ENCODE measurements around the gene PELI2.

Gene PELI2

GRCh38 chr14:56282179-56282578, 164.0 kb downstream of the PELI2 start:
- no peaks in the 10 kb centered on the region for H3F3A ChIP-seq (ENCODE audit: insufficient read depth, low read length)
- H3K36me3 ChIP-seq (ENCODE audit: insufficient read depth, low read length): no peaks in the 10 kb centered on the region
- H3K4me1 ChIP-seq (ENCODE audit: insufficient read depth, low read length, severe bottlenecking): no peaks in the 10 kb centered on the region
- no peak overlapping the region for H3K9ac ChIP-seq (ENCODE audit: low read length)
- no peaks in the 10 kb centered on the region for H3K9me3 ChIP-seq (ENCODE audit: low read length)
- no peaks in the 10 kb centered on the region for H3K79me2 ChIP-seq (ENCODE audit: insufficient read depth, low read length)
- H3K27me3 ChIP-seq (ENCODE audit: insufficient read depth, low read length): no peaks in the 10 kb centered on the region
- H4K20me1 ChIP-seq (ENCODE audit: insufficient read depth, low read length): no peaks in the 10 kb centered on the region
- no peaks in the 10 kb centered on the region; the same call in 1 of the 2 replicates for H3K9me2 ChIP-seq (ENCODE audit: low read depth, low read length)
- H3K4me3 ChIP-seq (ENCODE audit: low read depth, low read length, poor library complexity, severe bottlenecking): no peak overlapping the region
- no peak overlapping the region for H3K27ac ChIP-seq (ENCODE audit: low read depth, low read length, poor library complexity, severe bottlenecking)
- H3K4me2 ChIP-seq (ENCODE audit: low read length): no peak overlapping the region
- no peak overlapping the region for H2AFZ ChIP-seq (ENCODE audit: low read length)
- no peak for TF ChIP-seq EZH2 (IDR thresholded peaks at IDR 0.05; ENCODE audit: borderline replicate concordance, low read length)
- no peak for TF ChIP-seq CTCF (IDR thresholded peaks at IDR 0.05; ENCODE audit: low read length)

- Histone ChIP-seq H3K27me3 (ENCODE audit: insufficient read depth, low read length) (no peaks in the 10 kb centered on the region), H3K4me1 (ENCODE audit: insufficient read depth, low read length, severe bottlenecking) (no peaks in the 10 kb centered on the region), H3K4me3 (ENCODE audit: low read depth, low read length, poor library complexity, severe bottlenecking) (no peak overlapping the region), H3K9ac (ENCODE audit: low read length) (no peak overlapping the region), H2AFZ (ENCODE audit: low read length) (no peak overlapping the region), H3K9me3 (ENCODE audit: low read length) (no peaks in the 10 kb centered on the region), H3K4me2 (ENCODE audit: low read length) (no peak overlapping the region), H3K27ac (ENCODE audit: low read depth, low read length, poor library complexity, severe bottlenecking) (no peak overlapping the region), H3F3A (ENCODE audit: insufficient read depth, low read length) (no peaks in the 10 kb centered on the region), H3K79me2 (ENCODE audit: insufficient read depth, low read length) (no peaks in the 10 kb centered on the region), H3K36me3 (ENCODE audit: insufficient read depth, low read length) (no peaks in the 10 kb centered on the region), H3K9me2 (ENCODE audit: low read depth, low read length) (no peaks in the 10 kb centered on the region; the same call in 1 of the 2 replicates), H4K20me1 (ENCODE audit: insufficient read depth, low read length) (no peaks in the 10 kb centered on the region)
- TF ChIP-seq EZH2 (IDR thresholded peaks at IDR 0.05; ENCODE audit: borderline replicate concordance, low read length) (no peak), CTCF (IDR thresholded peaks at IDR 0.05; ENCODE audit: low read length) (no peak)
Observed at GRCh38 chr14:56284641-56285040, 166.4 kb downstream of the PELI2 start.

GRCh38 chr14:56289155-56289554, 170.9 kb downstream of the PELI2 start:
- Histone ChIP-seq H3K9me3 (ENCODE audit: low read length) (no peaks in the 10 kb centered on the region), H3K4me3 (ENCODE audit: low read depth, low read length, poor library complexity, severe bottlenecking) (no peak overlapping the region), H3K4me1 (ENCODE audit: insufficient read depth, low read length, severe bottlenecking) (no peaks in the 10 kb centered on the region), H3F3A (ENCODE audit: insufficient read depth, low read length) (no peaks in the 10 kb centered on the region), H3K9me2 (ENCODE audit: low read depth, low read length) (no peaks in the 10 kb centered on the region), H3K36me3 (ENCODE audit: insufficient read depth, low read length) (no peaks in the 10 kb centered on the region), H4K20me1 (ENCODE audit: insufficient read depth, low read length) (no peaks in the 10 kb centered on the region), H3K9ac (ENCODE audit: low read length) (no peak overlapping the region), H3K79me2 (ENCODE audit: insufficient read depth, low read length) (no peaks in the 10 kb centered on the region), H3K4me2 (ENCODE audit: low read length) (no peak overlapping the region), H3K27me3 (ENCODE audit: insufficient read depth, low read length) (no peaks in the 10 kb centered on the region), H3K27ac (ENCODE audit: low read depth, low read length, poor library complexity, severe bottlenecking) (no peak overlapping the region), H2AFZ (ENCODE audit: low read length) (no peak overlapping the region)
- no peak for TF ChIP-seq CTCF (IDR thresholded peaks at IDR 0.05; ENCODE audit: low read length)
- no peak for TF ChIP-seq EZH2 (IDR thresholded peaks at IDR 0.05; ENCODE audit: borderline replicate concordance, low read length)

Data from OCI-LY1 (cell line).